AG04449 (cell line): ENCODE data around the gene AIMP2.

Source experiments
- CTCF ChIA-PET: fragments of 350-600 bp; formaldehyde crosslinking; extraction: SDS; loops from one replicate; lab custom pipeline; 2021; ENCODE audit warnings: antibody characterized with exemption; lab: Yijun Ruan, JAX
- POLR2A ChIA-PET: fragments of 400-600, 350-600 bp; formaldehyde crosslinking; extraction: SDS; loops from one replicate; lab custom pipeline; 2020; ENCODE audit warnings: antibody characterized with exemption, inconsistent platforms; lab: Yijun Ruan, JAX
- DNase-seq: peaks from one replicate; pipeline ENCODE4 v3.0.0-alpha.2; 2010; ENCODE audit warnings: low read depth, low spot score
- H3K4me3 ChIP-seq: 2 replicates; pipeline ENCODE4 v1.5.1; 2011; ENCODE audit warnings: low read depth, mild to moderate bottlenecking, control low read depth, low read length
- CTCF ChIP-seq: IDR thresholded peaks from one replicate; pipeline ENCODE4 v1.5.1; 2011; ENCODE audit warnings: mild to moderate bottlenecking, moderate library complexity, low read length, control low read depth, inconsistent platforms; ENCODE audit not compliant: insufficient read depth; ENCODE audit errors: missing control alignments

AIMP2 gene

DNA sequence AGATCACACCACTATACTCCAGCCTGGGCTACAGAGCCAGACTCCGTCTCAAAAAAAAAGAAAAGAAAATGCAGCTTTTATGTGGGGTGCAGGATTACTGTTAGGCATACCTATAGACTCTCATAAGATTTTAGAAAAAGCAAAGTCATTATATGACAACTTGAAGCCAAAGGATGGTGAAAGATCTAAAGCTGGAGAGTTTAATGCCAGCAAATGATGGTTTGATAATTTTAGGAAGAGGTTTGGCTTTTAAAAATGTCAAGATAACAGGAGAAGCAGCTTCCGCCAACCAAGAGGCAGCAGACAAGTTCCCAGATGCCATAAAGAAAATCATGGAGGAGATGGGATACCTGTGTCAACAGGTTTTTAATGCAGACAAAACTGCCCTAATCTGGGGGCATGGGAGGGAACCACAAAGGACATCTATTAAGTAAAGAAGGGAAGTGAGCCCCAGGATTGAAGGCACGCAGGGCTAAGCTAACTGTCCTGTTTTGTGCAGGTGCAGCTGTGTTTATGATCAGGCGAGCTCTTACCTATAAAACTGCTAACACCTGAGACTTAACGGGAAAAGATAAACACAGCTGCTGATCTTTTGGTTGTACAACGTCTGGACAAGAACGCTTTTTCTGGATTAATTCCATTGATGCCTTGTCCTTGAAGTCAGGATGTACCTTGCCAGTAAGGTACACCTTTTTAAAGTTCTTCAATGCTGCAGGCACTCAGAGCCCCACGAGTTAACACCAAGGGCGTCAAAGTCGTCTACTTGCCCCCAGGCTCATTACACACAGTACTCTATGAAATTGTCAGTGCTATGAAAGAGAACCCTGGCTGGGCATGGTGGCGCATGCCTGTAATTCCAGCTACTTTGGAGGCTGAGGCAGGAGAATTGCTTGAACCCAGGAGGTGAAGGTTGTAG, 11.6 kb downstream of the AIMP2 start:
- POLR2A ChIA-PET = no interaction called here
- CTCF ChIA-PET = interaction anchor here (0.8 to 1.2 kb wide), 3 partner anchors 12 to 32 kb away, joined by 3 to 5 read pairs (median 4); partner anchors contain the start of genes AIMP2 and PMS2
- H3K4me3 ChIP-seq = no peak overlapping the region
- no peak for TF ChIP-seq CTCF
- no peak for DNase-seq

DNA sequence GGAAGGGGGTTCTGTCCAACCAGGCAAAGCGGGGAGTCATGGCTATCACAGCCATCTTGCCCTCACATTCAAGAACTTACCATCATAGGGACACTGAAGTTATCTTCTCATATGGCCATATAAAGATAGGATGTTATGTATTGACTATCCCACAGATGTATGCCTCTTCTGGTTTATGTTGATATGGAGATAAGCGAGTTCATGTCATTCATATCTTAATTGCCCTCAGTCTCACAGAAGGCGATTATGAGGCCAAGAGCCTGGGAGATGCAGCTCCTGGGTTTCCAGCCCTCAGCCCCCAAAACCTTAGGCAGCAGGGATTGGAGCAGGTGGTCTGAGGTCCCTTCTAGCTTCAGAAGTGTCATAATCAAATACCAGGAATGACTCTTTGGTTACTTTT, 13.6 kb downstream of the AIMP2 start:
- CTCF ChIA-PET = no interaction called here
- no peak for TF ChIP-seq CTCF
- POLR2A ChIA-PET = no interaction called here
- no peak overlapping the region for H3K4me3 ChIP-seq
- DNase-seq = no peak

DNA sequence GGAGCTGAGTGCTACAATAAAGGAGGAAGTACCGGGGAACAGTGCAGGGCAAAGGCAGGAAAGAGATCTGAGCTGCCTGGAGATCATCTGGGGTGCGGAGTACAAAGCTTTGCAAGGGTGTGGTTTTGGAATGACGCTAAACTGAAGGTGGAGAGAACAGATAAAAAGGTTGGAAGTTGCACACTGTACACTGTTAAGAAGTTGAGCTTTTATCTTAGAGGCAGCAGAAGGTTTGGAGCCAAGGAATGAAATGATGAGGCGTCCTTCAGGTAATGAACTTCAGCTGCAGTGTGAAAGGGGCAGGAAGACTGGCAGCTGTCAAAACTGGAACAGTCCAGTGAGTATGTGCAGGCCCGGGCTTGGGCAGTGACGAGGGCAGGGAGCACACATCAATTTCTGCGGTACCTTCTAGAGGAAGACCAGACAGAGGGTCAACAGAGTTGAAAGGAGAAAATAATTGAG, 14.9 kb downstream of the AIMP2 start:
- POLR2A ChIA-PET = no interaction called here

GRCh38 chr7:6026011-6026819, 17.1 kb downstream of the AIMP2 start:
- ChIA-PET POLR2A (interaction anchor here (0.5 kb wide), 1 partner anchor 18 kb away, joined by 4 read pairs; no protein-coding TSS in a partner anchor), CTCF (interaction anchor here (0.6 to 2.1 kb wide), 4 partner anchors 12 to 50 kb away, joined by 3 to 12 read pairs (median 4); no protein-coding TSS in a partner anchor)
- no peak for DNase-seq
- H3K4me3 ChIP-seq = no peak overlapping the region
- TF ChIP-seq CTCF = peak; percentile 42

More for the DNA sequence above, 14.9 kb downstream of the AIMP2 start:
- H3K4me3 ChIP-seq = no peak overlapping the region
- no peak for DNase-seq
- TF ChIP-seq CTCF = no peak
- CTCF ChIA-PET = no interaction called here

- no peak for DNase-seq
- CTCF ChIA-PET = interaction anchor here (0.6 to 2.1 kb wide), 4 partner anchors 11 to 49 kb away, joined by 3 to 12 read pairs (median 4); no protein-coding TSS in a partner anchor
- no peak for TF ChIP-seq CTCF
- POLR2A ChIA-PET = interaction anchor here (0.5 kb wide), 1 partner anchor 19 kb away, joined by 4 read pairs; no protein-coding TSS in a partner anchor
- no peak overlapping the region for H3K4me3 ChIP-seq
Measured at GRCh38 chr7:6026820-6027311, 17.8 kb downstream of the AIMP2 start.
